ENCODE data around the gene KRTAP2-3.

KRTAP2-3 gene

DNA sequence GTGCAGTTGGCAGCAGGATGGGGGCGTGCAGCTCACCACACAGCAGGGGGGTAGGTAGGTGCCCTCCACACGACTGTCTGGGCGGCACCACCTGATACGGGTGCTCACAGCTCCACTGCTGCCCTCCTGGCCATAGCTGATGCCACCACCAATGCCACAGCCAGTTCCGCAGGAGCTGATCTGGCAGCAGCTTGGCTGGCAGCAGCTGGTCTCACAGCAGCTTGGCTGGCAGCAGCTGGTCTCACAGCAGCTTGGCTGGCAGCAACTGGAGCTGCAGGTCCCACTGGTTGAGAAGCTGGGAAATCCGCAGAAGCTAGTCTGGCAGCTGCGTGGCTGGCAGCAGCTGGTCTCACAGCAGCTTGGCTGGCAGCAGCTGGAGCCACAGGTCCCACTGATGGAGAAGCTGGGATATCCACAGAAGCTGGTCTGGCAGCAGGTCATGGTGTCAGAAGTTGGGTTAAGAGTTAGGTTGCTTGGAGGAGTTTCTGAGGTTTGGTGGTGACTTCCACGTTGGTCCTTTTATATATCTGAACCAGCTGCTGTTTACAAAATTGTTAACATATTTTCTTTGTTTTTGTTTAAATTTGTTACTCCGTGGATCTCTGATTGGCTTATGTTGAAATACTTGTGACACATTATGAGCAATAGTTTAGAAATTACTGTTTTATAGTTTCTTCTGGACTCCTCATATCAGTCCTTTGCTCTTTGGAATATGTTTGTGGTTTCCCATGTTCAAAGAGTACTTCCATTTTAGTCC, 33.0 kb downstream of the KRTAP2-3 start, which contains the start of gene KRTAP1-5:
Gene KRTAP1-5, minus strand, starts transcription at position 494 of the 757 bp plus-strand sequence. Its CDS starts 53 bp downstream, at position 441.
- no peak for DNase-seq

DNA sequence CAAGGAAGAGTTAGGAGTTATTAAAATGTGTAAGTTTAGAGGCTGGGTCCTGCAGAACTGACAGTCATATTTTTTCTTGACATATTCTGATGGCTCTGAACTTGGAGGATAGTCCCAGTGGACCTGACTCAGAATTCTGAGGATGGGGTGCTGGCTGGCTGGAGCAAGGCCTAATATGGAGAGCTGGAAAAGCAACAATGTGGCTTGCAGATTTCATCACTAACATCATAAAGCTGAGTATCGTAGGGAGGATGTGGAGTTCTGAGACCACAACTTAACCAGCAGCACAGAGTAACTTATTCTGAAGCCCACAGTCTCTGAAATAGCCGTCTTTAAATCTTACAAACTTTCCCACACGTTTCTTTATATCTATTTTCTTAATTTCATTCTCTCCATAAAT, 35.2 kb downstream of the KRTAP2-3 start:
- no peak for DNase-seq

DNA sequence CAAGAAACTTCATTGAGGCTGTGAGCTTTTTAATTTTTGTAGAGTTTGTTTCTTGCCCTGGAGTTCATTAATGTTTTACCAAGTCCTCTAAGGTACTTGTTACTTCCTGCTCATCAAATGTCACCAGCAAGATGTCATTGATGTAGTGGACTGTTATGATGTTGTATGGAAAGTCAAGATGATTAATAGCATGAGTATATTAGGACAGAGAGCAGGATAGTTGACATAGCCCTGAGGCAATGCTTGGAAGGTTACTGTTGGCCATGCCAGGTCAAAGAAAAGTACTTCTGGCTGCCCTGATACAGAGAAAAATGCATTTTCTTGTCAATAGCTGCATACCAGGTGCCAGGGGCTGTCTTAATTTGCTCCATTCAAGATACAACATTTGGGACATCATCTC, 39.6 kb downstream of the KRTAP2-3 start:
- no peak for DNase-seq

- DNase-seq, result no peak
Observed at GRCh38 chr17:41019415-41019814, 40.5 kb downstream of the KRTAP2-3 start.

DNA sequence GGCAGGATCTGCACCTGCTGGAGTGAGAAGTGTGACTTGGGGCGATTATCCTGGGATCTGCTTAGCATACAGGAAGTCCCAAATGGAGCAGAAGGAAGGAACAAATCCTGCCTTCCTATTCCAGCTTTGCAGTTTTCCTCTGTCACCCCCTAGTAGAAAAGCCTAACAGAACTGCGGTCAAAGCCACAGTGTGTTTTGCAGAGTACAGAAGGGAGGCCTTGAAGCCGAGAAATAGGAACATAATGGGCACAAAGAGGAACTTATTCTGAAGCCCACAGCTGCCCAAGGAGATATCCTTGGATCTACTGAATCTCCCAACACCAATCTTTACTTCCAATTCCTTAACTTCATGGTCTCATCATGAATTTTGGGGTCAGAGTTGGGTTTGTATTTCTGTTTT, 41.4 kb downstream of the KRTAP2-3 start:
- no peak for DNase-seq

DNA sequence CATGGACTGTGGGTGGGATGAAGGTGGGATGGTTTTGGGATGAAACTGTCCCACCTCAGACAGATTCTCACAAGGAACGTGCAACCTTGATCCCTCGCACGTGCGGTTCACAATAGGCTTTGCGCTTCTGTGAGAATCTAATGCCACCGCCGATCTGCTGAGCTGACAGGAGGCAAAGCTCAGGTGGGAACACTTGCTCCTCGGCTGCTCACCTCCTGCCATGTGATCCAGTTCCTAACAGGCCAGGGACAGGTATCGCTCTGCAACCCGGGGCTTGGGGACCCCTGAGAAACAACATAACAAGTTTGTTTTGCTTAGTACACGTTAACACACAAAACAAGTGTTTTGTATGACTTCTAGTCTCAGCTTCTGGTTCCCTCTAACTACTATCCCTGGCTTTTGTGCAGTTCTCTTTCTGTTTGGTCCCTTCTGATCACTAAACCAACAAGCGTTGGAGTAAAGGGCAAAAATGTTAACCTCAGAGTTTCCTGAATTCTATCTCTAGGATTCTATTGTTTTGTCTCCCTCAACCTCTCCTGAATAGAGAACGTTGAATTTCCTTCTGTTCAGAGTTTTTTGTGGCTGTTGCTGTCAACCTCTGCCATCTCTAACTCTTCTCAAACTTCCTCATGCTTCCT, 43.2 kb downstream of the KRTAP2-3 start:
- DNase-seq, result no peak

DNA sequence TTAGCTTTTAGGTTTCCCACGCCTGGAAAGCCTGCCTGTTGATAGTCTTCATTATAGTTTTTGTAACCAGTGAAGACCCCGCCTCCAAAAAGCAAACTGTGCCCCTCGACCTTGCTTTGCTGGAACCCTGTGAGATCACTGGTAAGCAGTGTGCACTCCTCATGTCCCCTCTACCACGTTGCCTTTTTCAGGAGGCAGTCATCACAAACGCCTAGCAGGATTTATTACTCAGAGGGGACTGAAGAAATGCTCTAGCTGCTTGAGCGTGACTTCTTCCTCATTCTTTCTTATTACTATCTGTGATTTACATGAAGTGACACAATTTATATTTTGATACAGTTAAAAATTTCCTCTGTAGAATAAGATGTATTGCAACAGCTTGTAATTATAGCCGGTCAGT, 44.5 kb downstream of the KRTAP2-3 start:
- no peak for DNase-seq

- DNase-seq, result no peak
Observed at GRCh38 chr17:41013606-41014005, 46.3 kb downstream of the KRTAP2-3 start.

DNA sequence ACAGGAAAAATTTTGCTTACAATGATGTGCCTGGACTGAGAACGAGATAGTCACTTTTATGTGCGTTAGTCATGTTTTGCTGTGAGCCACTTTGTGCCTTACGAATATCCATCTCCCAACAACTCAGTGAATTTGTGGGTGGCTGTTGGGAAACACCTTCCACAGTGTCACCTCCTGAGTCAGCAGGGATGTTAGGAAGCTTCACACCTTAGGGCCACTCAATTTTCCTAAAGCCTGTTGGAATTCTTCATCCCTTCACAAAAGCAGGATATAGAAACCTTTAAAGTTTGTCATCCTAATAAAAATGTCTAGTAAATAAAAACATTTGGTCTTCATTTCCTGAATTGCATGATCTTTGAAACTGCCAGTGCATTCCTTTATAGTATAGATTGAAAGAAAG, 46.7 kb downstream of the KRTAP2-3 start:
- DNase-seq, result no peak

DNA sequence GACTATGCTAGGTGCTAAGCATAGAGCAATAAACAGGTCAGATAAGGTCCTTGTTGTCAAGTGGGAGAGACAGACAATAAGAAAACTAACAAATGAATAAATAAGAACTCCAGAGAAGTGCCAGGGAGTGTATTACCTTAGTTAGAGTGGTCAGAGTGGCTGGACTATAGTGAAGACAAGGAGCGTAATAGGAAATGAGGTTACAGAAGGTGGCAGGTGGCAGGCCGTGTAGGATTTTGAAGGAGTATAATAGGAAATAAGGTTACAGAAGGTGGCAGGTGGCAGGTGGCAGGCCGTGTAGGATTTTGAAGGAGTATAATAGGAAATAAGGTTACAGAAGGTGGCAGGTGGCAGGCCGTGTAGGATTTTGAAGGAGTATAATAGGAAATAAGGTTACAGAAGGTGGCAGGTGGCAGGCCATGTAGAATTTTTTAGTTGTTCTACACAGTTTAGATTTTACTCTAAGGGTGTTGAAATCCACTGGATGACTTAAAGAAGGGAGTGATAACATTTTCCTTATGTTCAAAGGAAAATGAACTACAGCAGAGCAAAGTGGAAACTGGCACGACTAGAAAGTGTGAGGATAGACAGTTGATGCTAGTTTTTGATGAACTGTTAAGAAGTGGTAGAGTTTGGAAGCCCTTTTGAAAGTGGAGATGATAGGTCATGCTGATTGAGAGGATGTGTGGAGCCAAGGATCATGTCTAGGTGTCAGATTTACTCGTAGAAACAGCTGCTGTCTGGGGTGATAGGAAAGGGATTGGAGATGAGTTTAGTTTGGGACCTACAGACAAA, 47.4 kb downstream of the KRTAP2-3 start:
- no peak for DNase-seq

GRCh38 chr17:41010441-41010840, 49.5 kb downstream of the KRTAP2-3 start:
- no peak for DNase-seq

DNA sequence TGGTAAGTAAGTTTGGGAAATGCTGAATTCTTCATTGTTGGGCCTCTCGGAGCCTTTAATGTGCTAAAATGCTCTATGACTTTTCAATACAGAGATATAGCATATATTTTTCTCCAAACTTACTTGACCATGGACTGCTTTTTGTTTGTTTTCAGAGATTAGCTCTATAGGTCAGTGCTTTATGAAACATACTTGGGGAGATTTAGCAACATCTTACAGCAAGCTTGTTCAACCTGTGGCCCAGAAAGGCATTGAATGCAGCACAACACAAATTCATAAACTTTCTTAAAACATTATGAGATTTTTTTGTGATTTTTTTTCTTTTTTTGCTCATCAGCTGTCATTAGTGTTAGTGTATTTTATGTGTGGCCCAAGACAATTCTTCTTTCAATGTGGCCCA, 50.0 kb downstream of the KRTAP2-3 start:
- no peak for DNase-seq

GRCh38 chr17:41009301-41009760, 50.6 kb downstream of the KRTAP2-3 start:
- DNase-seq, result no peak
